A549 (cell line): ENCODE results near the gene SYMPK. TPM values are rescaled to one million over a fixed set of nuclear protein-coding genes. Genes with fewer than 3 reads are reported as not detected.
A peak's percentile ranks its signal among the peaks of the same experiment; 100 is the strongest.

Experiments
- ATAC-seq, 2 experiments: fragments of 200-7000 bp in 1 of 2; fragments of >200 bp in 1 of 2; cut with Nextera tagmentation in 1 of 2; cut with Tn5 transposase in 1 of 2; 3 replicates each; pipeline versions ENCODE4 v1.8.0 to v1.9.1; 2018 to 2020; ENCODE audit warnings: mild to moderate bottlenecking in 1 of 2, moderate library complexity in 1 of 2
- CTCF ChIA-PET: fragments of 300-600 bp; sonication (Branson Sonifier 250); formaldehyde crosslinking; extraction: SDS; loops from one replicate; lab custom pipeline; 2021; ENCODE audit warnings: antibody characterized with exemption, inconsistent platforms; lab: Yijun Ruan, JAX
- POLR2A ChIA-PET: fragments of 350-600 bp; formaldehyde crosslinking; extraction: SDS; loops from one replicate; lab custom pipeline; 2021; ENCODE audit warnings: antibody characterized with exemption, inconsistent platforms; lab: Yijun Ruan, JAX
- DNase-seq, 2 experiments: peaks; one replicate each; pipeline versions ENCODE4 v3.0.0 to v3.0.0-alpha.2; 2011 to 2016; ENCODE audit warnings: low read depth in 1 of 2, low spot score in 1 of 2
- FAIRE-seq: peaks from 2 replicates; lab custom pipeline; 2011; peaks lifted over from hg19 to GRCh38; lab: Jason Lieb, UNC
- H3K27ac ChIP-seq, 2 experiments: fragments of >200 bp; sonication (Bioruptor Twin); formaldehyde crosslinking; 3 replicates each; pipeline ENCODE4 v1.5.1; 2016 to 2017
- H3K4me1 ChIP-seq: fragments of >200 bp; sonication (Bioruptor Twin); formaldehyde crosslinking; 3 replicates; pipeline ENCODE4 v1.6.1; 2016
- H3K4me2 ChIP-seq: fragments of >200 bp; sonication (Bioruptor Twin); formaldehyde crosslinking; 3 replicates; pipeline ENCODE4 v1.6.1; 2016
- H3K4me3 ChIP-seq: fragments of >200 bp; sonication (Bioruptor Twin); formaldehyde crosslinking; 3 replicates; pipeline ENCODE4 v1.5.1; 2016
- H3K9me3 ChIP-seq: fragments of >200 bp; sonication (Bioruptor Twin); formaldehyde crosslinking; 3 replicates; pipeline ENCODE4 v1.6.1; 2016
- CBX2 ChIP-seq: fragments of 200-600 bp; sonication (generic); IDR thresholded peaks from 2 replicates; pipeline ENCODE4 v1.6.1; 2016; ENCODE audit warnings: low read depth, mild to moderate bottlenecking, borderline replicate concordance
- CBX8 ChIP-seq: fragments of 200-600 bp; sonication (generic); IDR thresholded peaks from 2 replicates; pipeline ENCODE4 v1.6.1; 2016
- CHD2 ChIP-seq: fragments of 150-350 bp; IDR thresholded peaks from 2 replicates; pipeline ENCODE4 v1.6.1; 2014; ENCODE audit warnings: low read length; ENCODE audit not compliant: partially characterized antibody
- EHF ChIP-seq: fragments of 250-450 bp; sonication (Bioruptor Pico); IDR thresholded peaks from 2 replicates; pipeline ENCODE4 v1.5.0; 2020; ENCODE audit warnings: mild to moderate bottlenecking
- EHMT2 ChIP-seq: fragments of 200-600 bp; sonication (generic); IDR thresholded peaks from 2 replicates; pipeline ENCODE4 v1.6.1; 2016; ENCODE audit warnings: antibody characterized with exemption, low read depth, mild to moderate bottlenecking, moderate library complexity
- FOSB ChIP-seq: fragments of 250-450 bp; sonication (Bioruptor Pico); IDR thresholded peaks from 2 replicates; pipeline ENCODE4 v1.5.0; 2020; ENCODE audit warnings: mild to moderate bottlenecking, moderate library complexity
- FOSL2 ChIP-seq, 2 experiments: fragments of 450-650 bp in 1 of 2; fragments of >200 bp in 1 of 2; sonication (Bioruptor Twin) in 1 of 2; formaldehyde crosslinking; IDR thresholded peaks; 2 replicates each; pipeline versions ENCODE4 v1.5.0 to v1.6.1; 2016 to 2020; ENCODE audit warnings: mild to moderate bottlenecking in 1 of 2, moderate library complexity in 1 of 2
- FOXS1 ChIP-seq: fragments of 250-450 bp; sonication (Bioruptor Pico); IDR thresholded peaks from 2 replicates; pipeline ENCODE4 v1.5.0; 2020; ENCODE audit warnings: mild to moderate bottlenecking, moderate library complexity
- GATA3 ChIP-seq: IDR thresholded peaks from 2 replicates; pipeline ENCODE4 v1.6.1; 2012; ENCODE audit warnings: borderline replicate concordance
- HEYL ChIP-seq: fragments of 250-450 bp; sonication (Bioruptor Pico); IDR thresholded peaks from 2 replicates; pipeline ENCODE4 v1.8.0; 2021; ENCODE audit warnings: mild to moderate bottlenecking, moderate library complexity
- HOXA7 ChIP-seq: fragments of 250-450 bp; sonication (Bioruptor Pico); IDR thresholded peaks from 2 replicates; pipeline ENCODE4 v1.5.0; 2020; ENCODE audit warnings: mild to moderate bottlenecking, moderate library complexity
- HOXB13 ChIP-seq: fragments of 250-450 bp; sonication (Bioruptor Pico); IDR thresholded peaks from 2 replicates; pipeline ENCODE4 v1.5.0; 2020; ENCODE audit warnings: low read depth, mild to moderate bottlenecking, moderate library complexity
- JUN ChIP-seq, 2 experiments: fragments of >200 bp; sonication (Bioruptor Twin); formaldehyde crosslinking; IDR thresholded peaks; 2 replicates in 1 of 2; 3 replicates in 1 of 2; pipeline ENCODE4 v1.6.1; 2016 to 2017
- JUNB ChIP-seq: fragments of >200 bp; sonication (Bioruptor Twin); formaldehyde crosslinking; IDR thresholded peaks from 2 replicates; pipeline ENCODE4 v1.6.1; 2016
- MAFK ChIP-seq: fragments of 450-650 bp; IDR thresholded peaks from 2 replicates; pipeline ENCODE4 v1.6.1; 2014; ENCODE audit not compliant: partially characterized antibody
- RAD21 ChIP-seq, 2 experiments: fragments of >200 bp in 1 of 2; sonication (Bioruptor Twin) in 1 of 2; formaldehyde crosslinking in 1 of 2; IDR thresholded peaks in 1 of 2; conservative IDR thresholded peaks in 1 of 2; 2 replicates in 1 of 2; 3 replicates in 1 of 2; pipeline ENCODE4 v1.6.1; 2012 to 2018; ENCODE audit warnings: inconsistent platforms in 1 of 2
- SMC3 ChIP-seq: fragments of >200 bp; sonication (Bioruptor Twin); formaldehyde crosslinking; IDR thresholded peaks from 3 replicates; pipeline ENCODE4 v1.6.1; 2018; ENCODE audit warnings: inconsistent platforms
- ZC3H11A ChIP-seq: fragments of 450-650 bp; IDR thresholded peaks from 2 replicates; pipeline ENCODE4 v1.6.1; 2014; ENCODE audit warnings: antibody characterized with exemption, mild to moderate bottlenecking
- ZNF302 ChIP-seq: fragments of 250-450 bp; sonication (Bioruptor Pico); IDR thresholded peaks from 2 replicates; pipeline ENCODE4 v1.9.0; 2021; ENCODE audit warnings: inconsistent platforms, mild to moderate bottlenecking, moderate library complexity
- WGBS: methylation state at CpG from one replicate; pipeline ENCODE4 v1.1.6; 2017; ENCODE audit errors: missing lambda C conversion rate; 5-methylcytosine and 5-hydroxymethylcytosine counted together
- polyA plus RNA-seq, 4 experiments: library from polyadenylated mRNA; depleted of rRNA in 3 of 4; stranded (reverse); fragments of >200 nt; fragmentation: RNase III in 1 of 4; extraction: RNeasy Plus Mini Kit Qiagen cat#74134 plus additional on column Dnase treatment in 1 of 4; gene quantifications; 2 replicates in 3 of 4; 3 replicates in 1 of 4; pipeline ENCODE4 v1.2.3, GENCODE V29; 2011 to 2017
- TF ChIP-seq, protein P1 (sequence below): fragments of >200 bp; sonication (Bioruptor Twin); formaldehyde crosslinking; IDR thresholded peaks from 3 replicates; pipeline ENCODE4 v1.6.1; 2016
- TF ChIP-seq, protein P2 (sequence below): fragments of 250-450 bp; sonication (Bioruptor Pico); IDR thresholded peaks from 2 replicates; pipeline ENCODE4 v1.5.0; 2020; ENCODE audit warnings: low read depth, mild to moderate bottlenecking, moderate library complexity
- TF ChIP-seq, protein P3 (sequence below): IDR thresholded peaks from 2 replicates; pipeline ENCODE4 v1.6.1; 2012
- TF ChIP-seq, protein P4 (sequence below): fragments of 200-600 bp; sonication (generic); IDR thresholded peaks from 2 replicates; pipeline ENCODE4 v1.6.1; 2016; ENCODE audit warnings: antibody characterized with exemption, mild to moderate bottlenecking, moderate library complexity

The SYMPK gene
- polyA plus RNA-seq, 2 of the 4 experiments (the other 2 are of a cell fraction), result 61.9 to 105 TPM

DNA sequence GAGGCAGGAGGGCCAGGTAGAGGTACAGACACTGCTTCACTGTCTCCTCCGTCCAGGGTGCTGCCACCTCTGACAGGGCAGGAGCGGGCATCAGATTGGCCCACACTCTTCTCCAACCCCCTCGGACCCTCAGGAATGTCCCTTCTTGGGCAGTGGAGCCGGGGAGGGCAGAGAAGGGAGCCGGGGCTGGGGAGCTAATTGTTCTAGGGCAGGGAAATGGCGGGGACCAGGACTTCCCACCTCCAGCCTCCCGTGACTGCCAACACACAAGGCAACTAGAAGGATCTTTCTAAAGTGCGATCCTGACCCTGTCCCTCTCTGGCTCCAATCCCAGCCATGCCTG, 37.7 kb downstream of the SYMPK start (continued):
- TF ChIP-seq, protein P1, sequence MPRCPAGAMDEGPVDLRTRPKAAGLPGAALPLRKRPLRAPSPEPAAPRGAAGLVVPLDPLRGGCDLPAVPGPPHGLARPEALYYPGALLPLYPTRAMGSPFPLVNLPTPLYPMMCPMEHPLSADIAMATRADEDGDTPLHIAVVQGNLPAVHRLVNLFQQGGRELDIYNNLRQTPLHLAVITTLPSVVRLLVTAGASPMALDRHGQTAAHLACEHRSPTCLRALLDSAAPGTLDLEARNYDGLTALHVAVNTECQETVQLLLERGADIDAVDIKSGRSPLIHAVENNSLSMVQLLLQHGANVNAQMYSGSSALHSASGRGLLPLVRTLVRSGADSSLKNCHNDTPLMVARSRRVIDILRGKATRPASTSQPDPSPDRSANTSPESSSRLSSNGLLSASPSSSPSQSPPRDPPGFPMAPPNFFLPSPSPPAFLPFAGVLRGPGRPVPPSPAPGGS, result no peak
- TF ChIP-seq FOSB (CRISPR knock-in tag), result no peak

DNA sequence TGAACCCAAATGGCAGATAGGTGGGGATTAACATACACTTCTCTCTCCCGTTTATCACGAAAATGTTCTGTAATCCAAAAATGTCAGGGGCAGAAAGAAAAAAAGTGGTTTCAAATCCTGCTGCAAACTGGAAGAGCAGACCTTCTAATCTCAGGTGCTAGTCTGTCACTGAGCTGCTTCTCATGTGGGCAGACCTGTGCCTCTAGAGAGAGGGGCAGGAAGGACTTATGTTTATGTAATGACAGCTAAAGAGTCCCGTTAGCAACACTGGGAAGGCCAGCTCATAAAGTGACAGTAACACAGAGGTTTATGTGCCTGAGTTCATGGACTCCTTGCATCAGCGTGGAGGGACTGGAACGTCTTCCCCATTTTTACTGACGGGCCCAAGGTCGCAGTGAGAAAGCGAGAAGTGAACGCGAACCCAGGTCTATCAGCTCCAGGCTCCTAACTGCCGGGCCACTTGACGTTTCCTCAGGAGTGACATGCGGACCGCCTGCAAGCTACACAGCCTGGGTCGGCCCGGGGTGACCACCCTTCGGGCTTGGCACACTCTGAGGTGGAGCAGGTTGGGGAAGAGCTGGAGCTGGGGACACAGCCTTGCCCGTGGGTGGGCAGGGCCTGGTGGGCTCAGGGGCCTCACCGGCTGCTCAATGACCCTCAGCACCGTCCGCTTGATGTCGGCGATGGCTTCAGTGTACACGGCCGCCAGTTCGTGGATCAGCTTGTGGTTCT, 38.2 kb downstream of the SYMPK start:
- WGBS, result 90% methylated on average over 26 of the region's 26 CpGs
- Histone ChIP-seq H3K9me3 (no peaks in the 10 kb centered on the region), H3K27ac (no peak overlapping the region), H3K4me3 (no peak overlapping the region), H3K4me2 (no peak overlapping the region), H3K4me1 (no peaks in the 10 kb centered on the region)
- ChIA-PET CTCF (interaction anchor here (1.3 to 62.0 kb wide), 6 partner anchors 12 to 253 kb away, joined by 3 to 2204 read pairs (median 16); partner anchors contain the start of genes DMPK, DMWD, FOXA3 and RSPH6A), POLR2A (interaction anchor here (0.9 to 1.1 kb wide), 2 partner anchors 38 to 56 kb away, joined by 4 to 7 read pairs; partner anchors contain the start of genes SIX5 and SYMPK)
- TF ChIP-seq EHF (CRISPR knock-in tag) (no peak), GATA3 (no peak), MAFK (no peak), HEYL (no peak), HOXB13 (CRISPR knock-in tag) (no peak)
- FAIRE-seq (no peak), DNase-seq (no peak), ATAC-seq (no peak)

DNA sequence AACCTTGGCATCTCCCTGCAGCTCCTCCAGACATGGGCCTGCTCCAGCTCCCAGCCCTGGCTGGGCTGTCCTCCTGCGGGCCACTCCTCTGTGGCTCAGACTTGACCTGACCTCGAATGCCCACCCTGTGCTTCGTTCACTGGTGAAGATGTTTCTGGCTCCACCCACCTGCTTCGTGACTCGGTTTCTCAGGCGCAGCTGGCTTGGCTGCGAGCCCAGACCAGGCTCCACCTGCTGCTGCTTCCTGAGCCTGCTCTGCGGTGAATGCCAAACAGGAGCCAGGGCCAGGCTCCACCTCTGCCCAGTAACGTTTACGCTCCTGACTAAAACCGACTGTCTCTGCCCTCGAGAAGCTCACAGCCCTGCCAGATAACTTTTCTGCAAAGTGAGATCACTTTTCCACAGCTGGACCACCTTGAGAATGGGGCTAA, 38.9 kb downstream of the SYMPK start:
- TF ChIP-seq FOSL2 (IDR thresholded peaks at IDR 0.05) (no peak), FOSL2 (CRISPR knock-in tag; IDR thresholded peaks at IDR 0.05) (no peak), JUN (IDR thresholded peaks at IDR 0.05) (peak in 1 of 2 experiments; percentile 29; a peak in 1 of 5 replicates)
- Histone ChIP-seq H3K4me2 (no peak overlapping the region), H3K4me1 (no peaks in the 10 kb centered on the region), H3K27ac (no peak overlapping the region), H3K9me3 (no peaks in the 10 kb centered on the region), H3K4me3 (no peak overlapping the region)
- DNase-seq (no peak), FAIRE-seq (no peak), ATAC-seq (no peak)
- 85% methylated on average over 12 of the region's 12 CpGs for WGBS
- CTCF ChIA-PET, result interaction anchor here (1.1 to 62.0 kb wide), 8 partner anchors 12 to 441 kb away, joined by 3 to 2204 read pairs (median 16); partner anchors contain the start of genes DMPK, DMWD, FOXA3 and RSPH6A
- POLR2A ChIA-PET, result interaction anchor here (0.9 kb wide), 1 partner anchor 55 kb away, joined by 7 read pairs; the partner anchor contains the start of gene SIX5

DNA sequence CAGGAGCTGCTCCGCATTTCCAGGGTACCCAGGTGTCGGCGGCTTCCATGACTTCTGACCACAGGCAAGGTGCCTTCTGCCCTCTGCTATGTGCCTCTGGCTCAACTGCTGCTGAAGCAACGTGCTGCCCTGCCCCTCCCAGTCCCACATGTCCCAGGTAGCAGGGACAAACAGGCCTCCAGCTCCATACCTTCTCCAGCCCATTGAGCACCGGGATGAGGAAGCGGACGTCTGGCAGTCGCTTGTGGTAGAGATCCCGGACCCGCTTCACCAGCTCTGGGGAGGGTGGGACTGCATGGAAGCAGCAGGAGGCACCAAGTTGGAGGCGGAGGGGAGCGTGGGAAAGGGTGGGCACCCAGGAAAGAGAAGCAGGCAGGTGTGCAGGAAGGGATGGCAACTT, 39.8 kb downstream of the SYMPK start:
- H3K4me1 ChIP-seq, result no peaks in the 10 kb centered on the region
- ChIA-PET POLR2A (no interaction called here), CTCF (interaction anchor here (1.1 to 62.0 kb wide), 6 partner anchors 13 to 442 kb away, joined by 3 to 2204 read pairs (median 30); partner anchors contain the start of genes DMPK, DMWD, FOXA3 and RSPH6A)
- FAIRE-seq, result no peak
- no peak for ATAC-seq
- no peak overlapping the region for H3K4me2 ChIP-seq
- WGBS, result 92% methylated on average over 12 of the region's 12 CpGs
- no peak for DNase-seq
- no peak overlapping the region for H3K4me3 ChIP-seq
- no peak overlapping the region for H3K27ac ChIP-seq
- no peaks in the 10 kb centered on the region for H3K9me3 ChIP-seq
- TF ChIP-seq FOXS1 (CRISPR knock-in tag), result no peak
- no peak for TF ChIP-seq JUNB
- TF ChIP-seq RAD21 (conservative IDR thresholded peaks at IDR 0.05 in 1 of 2, IDR thresholded peaks at IDR 0.05 in 1 of 2), result no peak
- no peak for TF ChIP-seq ZC3H11A
- no peak for TF ChIP-seq ZNF302 (CRISPR knock-in tag)
- TF ChIP-seq HOXA7 (CRISPR knock-in tag), result no peak
- no peak for TF ChIP-seq CBX8
- TF ChIP-seq, protein P2, sequence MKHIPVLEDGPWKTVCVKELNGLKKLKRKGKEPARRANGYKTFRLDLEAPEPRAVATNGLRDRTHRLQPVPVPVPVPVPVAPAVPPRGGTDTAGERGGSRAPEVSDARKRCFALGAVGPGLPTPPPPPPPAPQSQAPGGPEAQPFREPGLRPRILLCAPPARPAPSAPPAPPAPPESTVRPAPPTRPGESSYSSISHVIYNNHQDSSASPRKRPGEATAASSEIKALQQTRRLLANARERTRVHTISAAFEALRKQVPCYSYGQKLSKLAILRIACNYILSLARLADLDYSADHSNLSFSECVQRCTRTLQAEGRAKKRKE (CRISPR knock-in tag), result no peak
- TF ChIP-seq SMC3, result no peak
- TF ChIP-seq EHMT2, result no peak
- TF ChIP-seq, protein P3, sequence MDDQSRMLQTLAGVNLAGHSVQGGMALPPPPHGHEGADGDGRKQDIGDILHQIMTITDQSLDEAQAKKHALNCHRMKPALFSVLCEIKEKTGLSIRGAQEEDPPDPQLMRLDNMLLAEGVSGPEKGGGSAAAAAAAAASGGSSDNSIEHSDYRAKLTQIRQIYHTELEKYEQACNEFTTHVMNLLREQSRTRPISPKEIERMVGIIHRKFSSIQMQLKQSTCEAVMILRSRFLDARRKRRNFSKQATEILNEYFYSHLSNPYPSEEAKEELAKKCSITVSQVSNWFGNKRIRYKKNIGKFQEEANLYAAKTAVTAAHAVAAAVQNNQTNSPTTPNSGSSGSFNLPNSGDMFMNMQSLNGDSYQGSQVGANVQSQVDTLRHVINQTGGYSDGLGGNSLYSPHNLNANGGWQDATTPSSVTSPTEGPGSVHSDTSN, result no peak
- no peak for TF ChIP-seq CHD2
- TF ChIP-seq, protein P4, sequence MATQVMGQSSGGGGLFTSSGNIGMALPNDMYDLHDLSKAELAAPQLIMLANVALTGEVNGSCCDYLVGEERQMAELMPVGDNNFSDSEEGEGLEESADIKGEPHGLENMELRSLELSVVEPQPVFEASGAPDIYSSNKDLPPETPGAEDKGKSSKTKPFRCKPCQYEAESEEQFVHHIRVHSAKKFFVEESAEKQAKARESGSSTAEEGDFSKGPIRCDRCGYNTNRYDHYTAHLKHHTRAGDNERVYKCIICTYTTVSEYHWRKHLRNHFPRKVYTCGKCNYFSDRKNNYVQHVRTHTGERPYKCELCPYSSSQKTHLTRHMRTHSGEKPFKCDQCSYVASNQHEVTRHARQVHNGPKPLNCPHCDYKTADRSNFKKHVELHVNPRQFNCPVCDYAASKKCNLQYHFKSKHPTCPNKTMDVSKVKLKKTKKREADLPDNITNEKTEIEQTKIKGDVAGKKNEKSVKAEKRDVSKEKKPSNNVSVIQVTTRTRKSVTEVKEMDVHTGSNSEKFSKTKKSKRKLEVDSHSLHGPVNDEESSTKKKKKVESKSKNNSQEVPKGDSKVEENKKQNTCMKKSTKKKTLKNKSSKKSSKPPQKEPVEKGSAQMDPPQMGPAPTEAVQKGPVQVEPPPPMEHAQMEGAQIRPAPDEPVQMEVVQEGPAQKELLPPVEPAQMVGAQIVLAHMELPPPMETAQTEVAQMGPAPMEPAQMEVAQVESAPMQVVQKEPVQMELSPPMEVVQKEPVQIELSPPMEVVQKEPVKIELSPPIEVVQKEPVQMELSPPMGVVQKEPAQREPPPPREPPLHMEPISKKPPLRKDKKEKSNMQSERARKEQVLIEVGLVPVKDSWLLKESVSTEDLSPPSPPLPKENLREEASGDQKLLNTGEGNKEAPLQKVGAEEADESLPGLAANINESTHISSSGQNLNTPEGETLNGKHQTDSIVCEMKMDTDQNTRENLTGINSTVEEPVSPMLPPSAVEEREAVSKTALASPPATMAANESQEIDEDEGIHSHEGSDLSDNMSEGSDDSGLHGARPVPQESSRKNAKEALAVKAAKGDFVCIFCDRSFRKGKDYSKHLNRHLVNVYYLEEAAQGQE, result no peak
- no peak for TF ChIP-seq CBX2
- TF ChIP-seq, protein P1, result no peak
